GM21390 (cell line): ENCODE measurements around the gene CNIH2.
"Not testable (repeated sequence)": the region's sequence is repeated elsewhere in the genome, so short reads cannot be mapped to it uniquely, and the experiment has no call there.

Experiments
- ATAC-seq: cut with Tn5 transposase; IDR thresholded peaks from one replicate; pipeline ENCODE4 v1.9.1; 2021; ENCODE audit not compliant: unreplicated experiment

CNIH2 gene

GRCh38 chr11:66275984-66276612, 1.9 kb upstream of the CNIH2 start:
- no peak for ATAC-seq

- not testable (repeated sequence) for ATAC-seq
Observed at GRCh38 chr11:66276619-66277018, 1.4 kb upstream of the CNIH2 start.

GRCh38 chr11:66277064-66277463, 911 bp upstream of the CNIH2 start:
- ATAC-seq: not testable (repeated sequence)

- no peak for ATAC-seq
Observed at GRCh38 chr11:66278363-66279091, 552 bp downstream of the CNIH2 start.

GRCh38 chr11:66279092-66279734, 1.2 kb downstream of the CNIH2 start:
- no peak for ATAC-seq

- no peak for ATAC-seq
Observed at GRCh38 chr11:66280428-66280827, 2.5 kb downstream of the CNIH2 start.

GRCh38 chr11:66281001-66281400, 3.0 kb downstream of the CNIH2 start:
- ATAC-seq: no peak

- no peak for ATAC-seq
Observed at GRCh38 chr11:66281776-66282467, 3.9 kb downstream of the CNIH2 start.

- peak; percentile 75 for ATAC-seq
Observed at GRCh38 chr11:66282468-66283455, 4.8 kb downstream of the CNIH2 start.

- ATAC-seq: no peak
Observed at GRCh38 chr11:66283461-66284105, 5.6 kb downstream of the CNIH2 start.

- ATAC-seq: no peak
Observed at GRCh38 chr11:66284526-66285078, 6.6 kb downstream of the CNIH2 start.

- ATAC-seq: no peak
Observed at GRCh38 chr11:66285250-66285947, 7.4 kb downstream of the CNIH2 start.

- ATAC-seq: no peak
Observed at GRCh38 chr11:66286699-66287098, 8.7 kb downstream of the CNIH2 start.

- ATAC-seq: no peak
Observed at GRCh38 chr11:66287211-66287888, 9.4 kb downstream of the CNIH2 start.

- ATAC-seq: no peak
Observed at GRCh38 chr11:66287889-66288670, 10.1 kb downstream of the CNIH2 start.

GRCh38 chr11:66288671-66289547, 10.9 kb downstream of the CNIH2 start, which contains the start of gene YIF1A:
TSS of gene YIF1A (minus strand) at chr11:66289143. CDS start at chr11:66288985, 158 bp downstream.
- ATAC-seq: peak; percentile 83
